ENCODE data around the gene FDX1.

GRCh38 chr11:110488446-110488845 is 58.7 kb downstream of the FDX1 start:
- no peak for TF ChIP-seq CTCF (IDR thresholded peaks at IDR 0.05; ENCODE audit: low read depth, low read length)
- no peak for TF ChIP-seq POLR2A (IDR thresholded peaks at IDR 0.05; ENCODE audit: extremely low read depth, insufficient read length)
